A549 (cell line): ENCODE measurements around the gene WBP1L. TPM values are rescaled to one million over a fixed set of nuclear protein-coding genes. Genes with fewer than 3 reads are reported as not detected.

Source experiments
- ATAC-seq, 2 experiments: fragments of 200-7000 bp in 1 of 2; fragments of >200 bp in 1 of 2; cut with Nextera tagmentation in 1 of 2; cut with Tn5 transposase in 1 of 2; 3 replicates each; pipeline versions ENCODE4 v1.8.0 to v1.9.1; 2018 to 2020; ENCODE audit warnings: mild to moderate bottlenecking in 1 of 2, moderate library complexity in 1 of 2
- CTCF ChIA-PET: fragments of 300-600 bp; sonication (Branson Sonifier 250); formaldehyde crosslinking; extraction: SDS; loops from one replicate; lab custom pipeline; 2021; ENCODE audit warnings: antibody characterized with exemption, inconsistent platforms; lab: Yijun Ruan, JAX
- POLR2A ChIA-PET: fragments of 350-600 bp; formaldehyde crosslinking; extraction: SDS; loops from one replicate; lab custom pipeline; 2021; ENCODE audit warnings: antibody characterized with exemption, inconsistent platforms; lab: Yijun Ruan, JAX
- DNase-seq, 2 experiments: peaks; one replicate each; pipeline versions ENCODE4 v3.0.0 to v3.0.0-alpha.2; 2011 to 2016; ENCODE audit warnings: low read depth in 1 of 2, low spot score in 1 of 2
- FAIRE-seq: peaks from 2 replicates; lab custom pipeline; 2011; peaks lifted over from hg19 to GRCh38; lab: Jason Lieb, UNC
- H3K27ac ChIP-seq, 2 experiments: fragments of >200 bp; sonication (Bioruptor Twin); formaldehyde crosslinking; 3 replicates each; pipeline ENCODE4 v1.5.1; 2016 to 2017
- H3K4me1 ChIP-seq: fragments of >200 bp; sonication (Bioruptor Twin); formaldehyde crosslinking; 3 replicates; pipeline ENCODE4 v1.6.1; 2016
- H3K4me2 ChIP-seq: fragments of >200 bp; sonication (Bioruptor Twin); formaldehyde crosslinking; 3 replicates; pipeline ENCODE4 v1.6.1; 2016
- H3K4me3 ChIP-seq: fragments of >200 bp; sonication (Bioruptor Twin); formaldehyde crosslinking; 3 replicates; pipeline ENCODE4 v1.5.1; 2016
- H3K9me3 ChIP-seq: fragments of >200 bp; sonication (Bioruptor Twin); formaldehyde crosslinking; 3 replicates; pipeline ENCODE4 v1.6.1; 2016
- BCL3 ChIP-seq: fragments of >200 bp; sonication (Bioruptor Twin); formaldehyde crosslinking; IDR thresholded peaks from 3 replicates; pipeline ENCODE4 v1.6.1; 2016
- CTCF ChIP-seq: fragments of >200 bp; sonication (Bioruptor Twin); formaldehyde crosslinking; IDR thresholded peaks from 3 replicates; pipeline ENCODE4 v1.5.1; 2016
- E2F6 ChIP-seq: IDR thresholded peaks from 2 replicates; pipeline ENCODE4 v1.6.1; 2012; ENCODE audit warnings: low read depth, borderline replicate concordance
- NFE2L2 ChIP-seq: fragments of 150-350 bp; conservative IDR thresholded peaks from 2 replicates; pipeline ENCODE4 v1.6.1; 2014; ENCODE audit warnings: low read length
- PBX3 ChIP-seq: IDR thresholded peaks from 2 replicates; pipeline ENCODE4 v1.6.1; 2012
- REST ChIP-seq: fragments of 200-600 bp; sonication (generic); IDR thresholded peaks from 2 replicates; pipeline ENCODE4 v1.6.1; 2016; ENCODE audit warnings: antibody characterized with exemption, mild to moderate bottlenecking, moderate library complexity
- SMC3 ChIP-seq: fragments of >200 bp; sonication (Bioruptor Twin); formaldehyde crosslinking; IDR thresholded peaks from 3 replicates; pipeline ENCODE4 v1.6.1; 2018; ENCODE audit warnings: inconsistent platforms
- ZNF302 ChIP-seq: fragments of 250-450 bp; sonication (Bioruptor Pico); IDR thresholded peaks from 2 replicates; pipeline ENCODE4 v1.9.0; 2021; ENCODE audit warnings: inconsistent platforms, mild to moderate bottlenecking, moderate library complexity
- WGBS: methylation state at CpG from one replicate; pipeline ENCODE4 v1.1.6; 2017; ENCODE audit errors: missing lambda C conversion rate; 5-methylcytosine and 5-hydroxymethylcytosine counted together
- polyA plus RNA-seq, 4 experiments: library from polyadenylated mRNA; depleted of rRNA in 3 of 4; stranded (reverse); fragments of >200 nt; fragmentation: RNase III in 1 of 4; extraction: RNeasy Plus Mini Kit Qiagen cat#74134 plus additional on column Dnase treatment in 1 of 4; gene quantifications; 2 replicates in 3 of 4; 3 replicates in 1 of 4; pipeline ENCODE4 v1.2.3, GENCODE V29; 2011 to 2017

WBP1L gene
- polyA plus RNA-seq, 2 of the 4 experiments (the other 2 are of a cell fraction): 19.8 to 23.5 TPM

GRCh38 chr10:102712843-102713538, 30.8 kb upstream of the WBP1L start:
- Histone ChIP-seq H3K4me3 (peak overlapping the region; percentile 95), H3K27ac (peak overlapping the region; percentile 88 to 94), H3K9me3 (no peaks in the 10 kb centered on the region), H3K4me1 (peaks cover 29% of the 10 kb centered on the region), H3K4me2 (peak overlapping the region; percentile 85)
- ChIA-PET CTCF (interaction anchor here (0.8 to 3.8 kb wide), 17 partner anchors 8 to 290 kb away, joined by 3 to 15 read pairs (median 6); partner anchors contain the start of gene TRIM8), POLR2A (interaction anchor here (0.6 to 2.5 kb wide), 4 partner anchors 12 to 598 kb away, joined by 5 to 15 read pairs (median 6); no protein-coding TSS in a partner anchor)
- WGBS: 6% methylated on average over 8 of the region's 8 CpGs
- DNase-seq (no peak), ATAC-seq (no peak), FAIRE-seq (no peak)
- no peak for TF ChIP-seq CTCF
- TF ChIP-seq NFE2L2: no peak
- TF ChIP-seq REST: no peak
- no peak for TF ChIP-seq E2F6
- TF ChIP-seq BCL3: no peak
- no peak for TF ChIP-seq PBX3
- no peak for TF ChIP-seq ZNF302

GRCh38 chr10:102713539-102713813, 30.3 kb upstream of the WBP1L start:
- H3K4me3 ChIP-seq: peak overlapping the region; percentile 95
- H3K9me3 ChIP-seq: no peaks in the 10 kb centered on the region
- peak in 1 of 2 experiments; percentile 97 for DNase-seq
- POLR2A ChIA-PET: interaction anchor here (0.7 to 2.5 kb wide), 8 partner anchors 12 to 479 kb away, joined by 3 to 15 read pairs (median 6); partner anchors contain the start of genes NT5C2 and WBP1L
- H3K4me2 ChIP-seq: peak overlapping the region; percentile 85
- ATAC-seq: peak in 1 of 2 experiments; percentile 86; a peak in 3 of 6 replicates
- H3K4me1 ChIP-seq: peaks cover 29% of the 10 kb centered on the region
- CTCF ChIA-PET: interaction anchor here (0.8 to 3.8 kb wide), 20 partner anchors 9 to 290 kb away, joined by 3 to 15 read pairs (median 4); partner anchors contain the start of gene TRIM8
- FAIRE-seq: no peak
- 3% methylated on average over 12 of the region's 13 CpGs for WGBS
- H3K27ac ChIP-seq: peak overlapping the region; percentile 88 to 94
- TF ChIP-seq CTCF (peak; percentile 15; the same call in 1 of the 3 replicates), SMC3 (no peak)
